ENCODE data around the gene TM4SF18.
"Not testable (repeated sequence)": the region's sequence is repeated elsewhere in the genome, so short reads cannot be mapped to it uniquely, and the experiment has no call there.

TM4SF18 gene

GRCh38 chr3:149368201-149368673 lies 34.8 kb upstream of the TM4SF18 start:
- no peak for DNase-seq

GRCh38 chr3:149366941-149367840 lies 33.8 kb upstream of the TM4SF18 start:
- DNase-seq = no peak

GRCh38 chr3:149366031-149366430 lies 32.6 kb upstream of the TM4SF18 start:
- DNase-seq = no peak

DNA sequence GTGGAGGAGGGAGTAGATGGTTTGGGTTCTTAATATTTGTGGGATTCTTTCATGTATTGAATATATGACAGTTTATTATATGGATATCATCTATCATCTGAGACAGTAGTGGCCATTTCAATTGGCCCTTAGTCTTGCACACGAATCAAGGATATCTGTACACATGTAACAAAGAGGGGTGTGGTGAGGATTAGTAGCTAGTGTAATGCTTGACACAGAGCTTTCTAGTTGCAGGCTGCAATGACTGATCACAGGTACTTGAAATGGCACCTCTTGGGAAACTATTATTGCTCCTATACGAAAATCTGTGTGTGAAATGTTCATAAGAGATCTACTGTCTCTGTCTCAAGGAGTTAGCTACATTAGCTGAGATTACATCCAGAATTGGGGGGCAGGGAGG lies 31.2 kb upstream of the TM4SF18 start:
- no peak for DNase-seq

GRCh38 chr3:149363053-149363452 lies 29.6 kb upstream of the TM4SF18 start:
- no peak for DNase-seq

DNA sequence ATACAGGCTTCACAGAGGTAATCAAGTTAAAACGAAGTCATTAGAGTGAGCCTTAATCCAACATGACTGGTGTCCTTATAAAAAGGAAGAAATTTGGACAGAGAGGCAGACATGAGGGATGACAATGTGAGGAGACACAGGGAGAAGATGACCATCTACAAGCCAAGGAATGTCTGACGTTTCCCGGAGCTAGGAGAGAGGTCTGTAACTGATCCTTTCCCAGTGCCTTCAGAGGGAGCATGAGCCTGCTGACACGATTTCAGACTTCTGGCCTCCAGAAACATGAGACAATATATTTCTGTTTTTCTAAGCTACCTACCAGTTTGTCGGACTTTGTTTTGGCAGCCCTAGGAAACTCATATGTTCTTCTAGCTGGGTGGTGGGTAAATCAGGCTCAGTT lies 28.9 kb upstream of the TM4SF18 start:
- DNase-seq = no peak

- no peak for DNase-seq
Observed at GRCh38 chr3:149356630-149357029, 23.2 kb upstream of the TM4SF18 start.

- DNase-seq = no peak
Observed at GRCh38 chr3:149356044-149356592, 22.7 kb upstream of the TM4SF18 start.

DNA sequence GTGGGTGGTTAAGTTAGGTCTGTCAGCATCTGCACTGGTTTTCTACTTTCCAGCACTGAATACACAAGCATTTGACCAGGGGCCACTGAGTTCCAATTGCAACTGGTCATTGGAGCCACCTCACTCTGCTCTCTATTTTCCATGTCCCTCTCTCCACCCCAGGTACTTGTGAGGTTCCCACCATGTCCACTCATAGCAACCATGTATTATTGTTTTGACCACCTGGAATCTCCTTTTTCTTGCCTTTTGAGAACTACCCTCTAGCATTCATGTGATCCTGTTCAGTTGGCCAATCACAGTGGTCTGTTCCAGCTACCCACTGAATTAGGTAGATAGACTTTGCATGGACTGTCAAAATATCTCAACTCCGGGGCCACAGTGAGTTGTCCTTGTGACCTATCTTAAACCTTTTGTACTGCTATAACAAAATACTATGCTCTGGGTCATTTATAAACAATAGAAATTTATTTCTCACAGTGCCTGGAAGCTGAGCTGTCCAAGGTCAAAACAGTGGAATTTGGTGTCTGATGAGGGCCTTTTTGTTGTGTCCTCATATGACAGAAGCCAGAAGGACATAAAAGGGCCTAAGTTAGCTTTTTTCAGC lies 20.2 kb upstream of the TM4SF18 start:
- DNase-seq = no peak

- no peak for DNase-seq
Observed at GRCh38 chr3:149352556-149352955, 19.1 kb upstream of the TM4SF18 start.

DNA sequence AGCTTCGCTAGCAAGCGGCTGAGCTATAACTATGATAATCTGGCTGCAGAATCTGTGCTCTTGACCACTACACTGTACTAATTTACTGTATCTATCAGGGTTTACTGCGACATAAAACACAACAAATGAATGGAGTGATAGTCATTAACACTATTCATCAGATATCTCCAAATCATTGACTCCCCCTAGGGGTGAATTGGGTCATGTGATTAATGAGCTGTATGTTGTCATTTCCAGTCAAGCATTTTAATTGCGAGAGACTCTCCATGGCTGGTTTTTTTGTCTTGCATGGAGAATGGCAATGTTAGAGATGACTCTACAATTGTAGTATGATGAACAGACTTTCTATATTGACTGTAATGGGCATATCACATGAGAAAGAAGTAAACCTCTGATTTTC lies 10.5 kb upstream of the TM4SF18 start:
- DNase-seq = no peak

GRCh38 chr3:149342413-149343380 lies 9.3 kb upstream of the TM4SF18 start:
- peak; percentile 15 for DNase-seq

GRCh38 chr3:149340310-149340933 lies 7.0 kb upstream of the TM4SF18 start:
- peak; percentile 58 for DNase-seq

DNA sequence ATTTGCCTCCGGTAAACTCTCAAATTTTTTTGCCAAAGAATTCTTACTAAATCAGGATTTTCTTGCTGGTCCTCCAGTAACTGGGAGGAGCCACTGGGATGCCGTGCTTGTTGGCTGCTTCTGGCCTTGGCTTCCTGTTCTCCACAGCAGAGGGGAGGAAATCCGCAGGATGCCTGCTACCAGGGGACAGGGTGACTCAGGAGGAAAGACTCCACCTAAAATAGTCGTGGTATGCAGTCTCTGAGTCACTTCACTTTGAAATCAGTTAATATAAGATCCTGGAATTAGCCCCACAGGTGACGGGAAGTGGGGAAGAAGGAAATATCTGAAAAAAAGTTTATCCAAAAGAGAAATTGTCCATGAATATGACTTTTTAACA lies 6.5 kb upstream of the TM4SF18 start:
- peak; percentile 58 for DNase-seq

DNA sequence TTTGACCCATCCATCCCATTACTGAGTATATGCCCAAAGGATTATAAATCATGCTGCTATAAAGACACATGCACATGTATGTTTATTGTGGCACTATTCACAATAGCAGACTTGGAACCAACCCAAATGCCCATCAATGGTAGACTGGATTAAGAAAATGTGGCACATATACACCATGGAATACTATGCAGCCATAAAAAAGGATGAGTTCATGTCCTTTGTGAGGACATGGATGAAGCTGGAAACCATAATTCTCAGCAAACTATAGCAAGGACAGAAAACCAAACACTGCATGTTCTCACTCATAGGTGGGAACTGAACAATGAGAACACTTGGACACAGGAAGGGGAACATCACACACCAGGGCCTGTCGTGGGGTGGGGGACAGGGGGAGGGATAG lies 4.0 kb upstream of the TM4SF18 start:
- not testable (repeated sequence) for DNase-seq

GRCh38 chr3:149336925-149337324 lies 3.5 kb upstream of the TM4SF18 start:
- DNase-seq = no peak

DNA sequence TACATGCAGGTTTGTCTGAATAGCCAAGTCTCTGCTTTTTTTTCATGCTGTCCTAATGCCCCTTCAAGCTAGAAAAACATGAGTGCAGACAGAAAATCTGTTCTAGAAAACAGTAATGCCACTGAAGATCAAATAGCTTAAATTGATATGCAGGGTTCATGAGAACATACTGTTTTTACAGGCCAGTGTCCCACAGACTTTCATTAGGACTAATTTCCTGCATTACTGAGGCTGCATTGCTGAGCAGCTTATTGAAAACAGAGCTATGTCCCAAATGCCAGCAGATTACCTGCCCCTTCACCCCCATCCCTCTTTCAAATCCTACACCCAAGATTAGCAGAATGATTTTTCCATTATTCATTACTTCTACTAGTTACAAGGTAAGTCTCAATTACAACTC lies 665 bp downstream of the TM4SF18 start:
- no peak for DNase-seq

DNA sequence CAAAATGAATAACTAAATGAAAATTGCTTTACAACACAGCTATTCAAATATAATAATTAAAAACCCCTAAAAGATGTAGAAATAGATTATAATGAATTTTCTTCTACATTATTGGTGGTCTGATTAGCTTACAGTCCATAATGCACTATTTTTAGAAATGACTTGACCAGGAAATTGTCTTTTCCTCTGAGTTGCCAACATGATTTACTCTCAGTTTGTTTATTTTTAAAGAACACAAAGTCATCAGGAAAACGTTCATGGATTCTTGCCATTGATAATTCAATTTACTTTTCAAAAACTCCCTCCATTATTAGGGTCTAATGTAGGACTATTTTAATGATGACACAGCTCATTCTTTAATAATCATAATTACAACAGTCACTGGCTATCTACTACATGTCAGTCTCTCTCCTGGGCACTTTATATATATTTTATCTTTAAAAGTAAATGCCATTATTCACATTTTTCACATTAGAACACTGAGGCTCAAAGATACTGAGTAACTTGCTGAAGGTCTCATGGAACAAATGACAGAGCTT lies 1.1 kb downstream of the TM4SF18 start:
- no peak for DNase-seq

- no peak for DNase-seq
Observed at GRCh38 chr3:149331396-149331795, 2.0 kb downstream of the TM4SF18 start.

- no peak for DNase-seq
Observed at GRCh38 chr3:149330609-149331331, 2.7 kb downstream of the TM4SF18 start.

- DNase-seq = no peak
Observed at GRCh38 chr3:149327156-149327555, 6.3 kb downstream of the TM4SF18 start.

Data from KG1 (cell line).